Measurements from ENCODE around the gene SDC4. TPM values are rescaled to one million over a fixed set of nuclear protein-coding genes. Genes with fewer than 3 reads are reported as not detected.

The SDC4 gene
- total and polyA plus RNA-seq, 9 of the 15 experiments (the other 6 are each of a cell fraction or from before 2014, with no cell fraction given) = 2.1 to 10.7 (median 6.3) TPM

DNA sequence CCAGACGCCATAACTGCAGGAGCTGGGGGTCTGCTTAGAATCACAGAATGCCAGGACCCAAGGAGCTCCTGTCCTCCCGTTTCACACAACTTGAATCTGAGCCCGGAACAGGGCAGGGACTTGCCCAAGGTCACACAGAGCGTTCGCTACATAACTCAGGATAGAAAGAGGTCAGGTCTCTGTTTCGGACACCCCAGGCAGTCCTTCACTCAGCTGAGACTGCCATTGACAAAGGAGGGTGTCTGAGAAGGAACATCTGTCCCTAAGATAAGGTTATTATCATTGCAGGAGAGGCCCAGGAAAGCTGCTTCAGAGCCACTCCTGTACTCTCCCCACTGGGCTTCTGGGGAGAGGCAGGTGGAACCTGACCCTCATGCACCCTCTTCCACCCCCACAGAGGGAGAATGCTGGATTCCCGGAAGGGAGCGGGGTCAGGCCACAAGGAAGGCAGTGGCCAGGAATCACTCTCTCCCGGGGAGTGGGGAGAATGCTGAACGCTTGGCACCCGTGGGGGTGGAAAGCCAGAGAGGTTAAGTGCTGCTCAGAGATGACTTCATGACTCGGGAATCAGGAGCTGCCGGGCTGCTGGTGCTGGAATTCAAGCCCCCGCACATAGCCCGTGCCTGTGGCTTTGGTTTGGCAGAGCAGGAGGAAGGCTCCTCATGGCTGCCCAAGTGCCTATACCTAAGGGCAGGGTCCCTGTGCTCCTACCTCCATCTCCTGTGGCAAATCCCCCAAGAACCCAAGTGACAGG, 10.7 kb downstream of the SDC4 start (continued):
- TF ChIP-seq, protein P1, sequence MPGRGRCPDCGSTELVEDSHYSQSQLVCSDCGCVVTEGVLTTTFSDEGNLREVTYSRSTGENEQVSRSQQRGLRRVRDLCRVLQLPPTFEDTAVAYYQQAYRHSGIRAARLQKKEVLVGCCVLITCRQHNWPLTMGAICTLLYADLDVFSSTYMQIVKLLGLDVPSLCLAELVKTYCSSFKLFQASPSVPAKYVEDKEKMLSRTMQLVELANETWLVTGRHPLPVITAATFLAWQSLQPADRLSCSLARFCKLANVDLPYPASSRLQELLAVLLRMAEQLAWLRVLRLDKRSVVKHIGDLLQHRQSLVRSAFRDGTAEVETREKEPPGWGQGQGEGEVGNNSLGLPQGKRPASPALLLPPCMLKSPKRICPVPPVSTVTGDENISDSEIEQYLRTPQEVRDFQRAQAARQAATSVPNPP (IDR thresholded peaks at IDR 0.05; ENCODE audit: borderline replicate concordance, insufficient read depth, insufficient read length) = no peak
- TF ChIP-seq EGR1 (conservative IDR thresholded peaks at IDR 0.05) (peak; percentile 82), NR2C2 (CRISPR knock-in tag; IDR thresholded peaks at IDR 0.05) (no peak), NR2C2 (tag; IDR thresholded peaks at IDR 0.05) (peak; percentile 58), TAL1 (IDR thresholded peaks at IDR 0.05) (peak; percentile 83), MEF2D (tag; conservative IDR thresholded peaks at IDR 0.05; ENCODE audit: low read depth) (no peak), FUS (optimal IDR thresholded peaks at IDR 0.05; ENCODE audit: low read depth, low read length) (no peak), TAF7 (tag; IDR thresholded peaks at IDR 0.05) (no peak), EP300 (IDR thresholded peaks at IDR 0.05; ENCODE audit: low read length) (peak; percentile 74), RAD21 (CRISPR knock-in tag; conservative IDR thresholded peaks at IDR 0.05 in 1 of 2, IDR thresholded peaks at IDR 0.05 in 1 of 2) (0 out of 4 replicates have a peak, but pooled peaks of 1 of the 2 experiments have one; percentile 8), XRCC3 (IDR thresholded peaks at IDR 0.05) (no peak), CEBPG (CRISPR knock-in tag; IDR thresholded peaks at IDR 0.05) (no peak), CEBPG (tag; conservative IDR thresholded peaks at IDR 0.05 in 1 of 2, IDR thresholded peaks at IDR 0.05 in 1 of 2) (no peak)
- TF ChIP-seq, protein P2, sequence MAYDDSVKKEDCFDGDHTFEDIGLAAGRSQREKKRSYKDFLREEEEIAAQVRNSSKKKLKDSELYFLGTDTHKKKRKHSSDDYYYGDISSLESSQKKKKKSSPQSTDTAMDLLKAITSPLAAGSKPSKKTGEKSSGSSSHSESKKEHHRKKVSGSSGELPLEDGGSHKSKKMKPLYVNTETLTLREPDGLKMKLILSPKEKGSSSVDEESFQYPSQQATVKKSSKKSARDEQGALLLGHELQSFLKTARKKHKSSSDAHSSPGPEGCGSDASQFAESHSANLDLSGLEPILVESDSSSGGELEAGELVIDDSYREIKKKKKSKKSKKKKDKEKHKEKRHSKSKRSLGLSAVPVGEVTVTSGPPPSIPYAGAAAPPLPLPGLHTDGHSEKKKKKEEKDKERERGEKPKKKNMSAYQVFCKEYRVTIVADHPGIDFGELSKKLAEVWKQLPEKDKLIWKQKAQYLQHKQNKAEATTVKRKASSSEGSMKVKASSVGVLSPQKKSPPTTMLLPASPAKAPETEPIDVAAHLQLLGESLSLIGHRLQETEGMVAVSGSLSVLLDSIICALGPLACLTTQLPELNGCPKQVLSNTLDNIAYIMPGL (CRISPR knock-in tag; IDR thresholded peaks at IDR 0.05) = no peak
- TF ChIP-seq, protein P3, sequence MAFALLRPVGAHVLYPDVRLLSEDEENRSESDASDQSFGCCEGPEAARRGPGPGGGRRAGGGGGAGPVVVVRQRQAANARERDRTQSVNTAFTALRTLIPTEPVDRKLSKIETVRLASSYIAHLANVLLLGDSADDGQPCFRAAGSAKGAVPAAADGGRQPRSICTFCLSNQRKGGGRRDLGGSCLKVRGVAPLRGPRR (CRISPR knock-in tag; IDR thresholded peaks at IDR 0.05) = no peak
- TF ChIP-seq, protein P4, sequence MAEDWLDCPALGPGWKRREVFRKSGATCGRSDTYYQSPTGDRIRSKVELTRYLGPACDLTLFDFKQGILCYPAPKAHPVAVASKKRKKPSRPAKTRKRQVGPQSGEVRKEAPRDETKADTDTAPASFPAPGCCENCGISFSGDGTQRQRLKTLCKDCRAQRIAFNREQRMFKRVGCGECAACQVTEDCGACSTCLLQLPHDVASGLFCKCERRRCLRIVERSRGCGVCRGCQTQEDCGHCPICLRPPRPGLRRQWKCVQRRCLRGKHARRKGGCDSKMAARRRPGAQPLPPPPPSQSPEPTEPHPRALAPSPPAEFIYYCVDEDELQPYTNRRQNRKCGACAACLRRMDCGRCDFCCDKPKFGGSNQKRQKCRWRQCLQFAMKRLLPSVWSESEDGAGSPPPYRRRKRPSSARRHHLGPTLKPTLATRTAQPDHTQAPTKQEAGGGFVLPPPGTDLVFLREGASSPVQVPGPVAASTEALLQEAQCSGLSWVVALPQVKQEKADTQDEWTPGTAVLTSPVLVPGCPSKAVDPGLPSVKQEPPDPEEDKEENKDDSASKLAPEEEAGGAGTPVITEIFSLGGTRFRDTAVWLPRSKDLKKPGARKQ (CRISPR knock-in tag; IDR thresholded peaks at IDR 0.05) = no peak
- TF ChIP-seq, protein P5, sequence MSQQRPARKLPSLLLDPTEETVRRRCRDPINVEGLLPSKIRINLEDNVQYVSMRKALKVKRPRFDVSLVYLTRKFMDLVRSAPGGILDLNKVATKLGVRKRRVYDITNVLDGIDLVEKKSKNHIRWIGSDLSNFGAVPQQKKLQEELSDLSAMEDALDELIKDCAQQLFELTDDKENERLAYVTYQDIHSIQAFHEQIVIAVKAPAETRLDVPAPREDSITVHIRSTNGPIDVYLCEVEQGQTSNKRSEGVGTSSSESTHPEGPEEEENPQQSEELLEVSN (IDR thresholded peaks at IDR 0.05; ENCODE audit: borderline replicate concordance in 1 of 2, extremely low read depth in 1 of 2, insufficient read depth in 1 of 2, insufficient read length in 1 of 2, low read depth in 1 of 2, low read length in 1 of 2, poor library complexity in 1 of 2, severe bottlenecking in 1 of 2) = no peak
- TF ChIP-seq, protein P6, sequence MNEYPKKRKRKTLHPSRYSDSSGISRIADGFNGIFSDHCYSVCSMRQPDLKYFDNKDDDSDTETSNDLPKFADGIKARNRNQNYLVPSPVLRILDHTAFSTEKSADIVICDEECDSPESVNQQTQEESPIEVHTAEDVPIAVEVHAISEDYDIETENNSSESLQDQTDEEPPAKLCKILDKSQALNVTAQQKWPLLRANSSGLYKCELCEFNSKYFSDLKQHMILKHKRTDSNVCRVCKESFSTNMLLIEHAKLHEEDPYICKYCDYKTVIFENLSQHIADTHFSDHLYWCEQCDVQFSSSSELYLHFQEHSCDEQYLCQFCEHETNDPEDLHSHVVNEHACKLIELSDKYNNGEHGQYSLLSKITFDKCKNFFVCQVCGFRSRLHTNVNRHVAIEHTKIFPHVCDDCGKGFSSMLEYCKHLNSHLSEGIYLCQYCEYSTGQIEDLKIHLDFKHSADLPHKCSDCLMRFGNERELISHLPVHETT (CRISPR knock-in tag; conservative IDR thresholded peaks at IDR 0.05 in 1 of 2, IDR thresholded peaks at IDR 0.05 in 1 of 2) = no peak

Data from K562 (cell line).